ENCODE data around the gene PNLIPRP2. TPM values are rescaled to one million over a fixed set of nuclear protein-coding genes. Genes with fewer than 3 reads are reported as not detected.

The PNLIPRP2 gene
- total RNA-seq, 4 donors from 2014 or later, result not detected

- no peak for DNase-seq
- no peak within 1 kb of the TSS for H3K27ac ChIP-seq
- H3K27me3 ChIP-seq, result no peaks in the 10 kb centered on the region
- H3K9me3 ChIP-seq, result no peaks in the 10 kb centered on the region
- H3K4me1 ChIP-seq, result no peaks in the 10 kb centered on the region
- TF ChIP-seq POLR2A (IDR thresholded peaks at IDR 0.05) (no peak), CTCF (IDR thresholded peaks at IDR 0.05) (no peak)
- no peaks in the 10 kb centered on the region for H3K36me3 ChIP-seq
- no peak within 1 kb of the TSS for H3K4me3 ChIP-seq
- intact Hi-C loops (cut with DNase I; ENCODE audit: low total_unique reads), result no loop called here
These were observed 29.9 kb upstream of the PNLIPRP2 start, which contains the start of gene PNLIPRP1 for GRCh38 chr10:116590590-116591444. Gene PNLIPRP1 (plus strand): TSS chr10:116590959. CDS start chr10:116591130, 171 bp downstream.

GRCh38 chr10:116593139-116593740, 27.5 kb upstream of the PNLIPRP2 start:
- Histone ChIP-seq H3K4me1 (no peaks in the 10 kb centered on the region), H3K27ac (no peak overlapping the region), H3K4me3 (no peak overlapping the region), H3K9me3 (no peaks in the 10 kb centered on the region), H3K36me3 (no peaks in the 10 kb centered on the region), H3K27me3 (no peaks in the 10 kb centered on the region)
- TF ChIP-seq CTCF (IDR thresholded peaks at IDR 0.05) (no peak), POLR2A (IDR thresholded peaks at IDR 0.05) (no peak)
- DNase-seq, result no peak
- intact Hi-C loops (cut with DNase I; ENCODE audit: low total_unique reads), result no loop called here

GRCh38 chr10:116594525-116595035, 26.2 kb upstream of the PNLIPRP2 start:
- Histone ChIP-seq H3K4me1 (no peaks in the 10 kb centered on the region), H3K27me3 (no peaks in the 10 kb centered on the region), H3K4me3 (no peak overlapping the region), H3K9me3 (no peaks in the 10 kb centered on the region), H3K27ac (no peak overlapping the region), H3K36me3 (no peaks in the 10 kb centered on the region)
- no peak for TF ChIP-seq CTCF (IDR thresholded peaks at IDR 0.05)
- TF ChIP-seq POLR2A (IDR thresholded peaks at IDR 0.05), result no peak
- intact Hi-C loops (cut with DNase I; ENCODE audit: low total_unique reads), result no loop called here
- no peak for DNase-seq

GRCh38 chr10:116596062-116596461, 24.7 kb upstream of the PNLIPRP2 start:
- no peaks in the 10 kb centered on the region for H3K36me3 ChIP-seq
- intact Hi-C loops (cut with DNase I; ENCODE audit: low total_unique reads), result no loop called here
- H3K9me3 ChIP-seq, result no peaks in the 10 kb centered on the region
- TF ChIP-seq POLR2A (IDR thresholded peaks at IDR 0.05) (no peak), CTCF (IDR thresholded peaks at IDR 0.05) (no peak)
- H3K4me1 ChIP-seq, result no peaks in the 10 kb centered on the region
- no peak overlapping the region for H3K4me3 ChIP-seq
- no peaks in the 10 kb centered on the region for H3K27me3 ChIP-seq
- no peak overlapping the region for H3K27ac ChIP-seq
- no peak for DNase-seq

GRCh38 chr10:116597543-116597942, 23.2 kb upstream of the PNLIPRP2 start:
- Histone ChIP-seq H3K4me1 (no peaks in the 10 kb centered on the region), H3K9me3 (no peaks in the 10 kb centered on the region), H3K27me3 (no peaks in the 10 kb centered on the region), H3K36me3 (no peaks in the 10 kb centered on the region), H3K27ac (no peak overlapping the region), H3K4me3 (no peak overlapping the region)
- DNase-seq, result no peak
- TF ChIP-seq POLR2A (IDR thresholded peaks at IDR 0.05), result no peak
- intact Hi-C loops (cut with DNase I; ENCODE audit: low total_unique reads), result no loop called here
